Endothelial cell of umbilical vein (primary cell): ENCODE results near the gene ANKFN1. TPM values are rescaled to one million over a fixed set of nuclear protein-coding genes. Genes with fewer than 3 reads are reported as not detected.

Experiments
- BruUV-seq: library from RNA; stranded (reverse); fragments of 400-500 nt; replicated peaks from 2 replicates; lab custom pipeline; 2021; lab: Mats Ljungman, UMichigan
- CTCF ChIA-PET: fragments of 300-600, 350-600 bp; sonication (Branson Sonifier 250); formaldehyde crosslinking; loops from one replicate; lab custom pipeline; 2021; ENCODE audit warnings: antibody characterized with exemption, inconsistent platforms; lab: Charles Lee
- POLR2A ChIA-PET: fragments of 300-600, 350-600 bp; sonication (Branson Sonifier 250); formaldehyde crosslinking; loops from one replicate; lab custom pipeline; 2021; ENCODE audit warnings: antibody characterized with exemption, inconsistent platforms; lab: Charles Lee
- DNase-seq: peaks from one replicate; pipeline ENCODE4 v3.0.0-alpha.2; 2011; ENCODE audit warnings: low read depth, low spot score
- FAIRE-seq: peaks from 2 replicates; lab custom pipeline; 2011; peaks lifted over from hg19 to GRCh38; lab: Jason Lieb, UNC
- H2AFZ ChIP-seq: 2 replicates; pipeline ENCODE4 v1.6.0; 2012; ENCODE audit warnings: low read depth, low read length, control low read depth, inconsistent platforms
- H3K27ac ChIP-seq: 2 replicates; pipeline ENCODE4 v1.5.1; 2011; ENCODE audit warnings: low read depth, mild to moderate bottlenecking, control low read depth, low read length, moderate library complexity; ENCODE audit not compliant: insufficient read depth
- H3K27me3 ChIP-seq, 2 experiments: 2 replicates each; pipeline versions ENCODE4 v1.6.0 to v1.6.1; 2011; ENCODE audit warnings: low read length in 2 of 2, mixed read lengths in 1 of 2; ENCODE audit not compliant: control insufficient read depth in 2 of 2, insufficient read depth in 2 of 2
- H3K36me3 ChIP-seq, 2 experiments: 2 replicates in 1 of 2; 3 replicates in 1 of 2; pipeline ENCODE4 v1.5.1; 2011; ENCODE audit warnings: low read length in 2 of 2, mild to moderate bottlenecking in 1 of 2, moderate library complexity in 1 of 2; ENCODE audit not compliant: control insufficient read depth in 2 of 2, insufficient read depth in 2 of 2; ENCODE audit errors: extremely low read depth in 1 of 2
- H3K4me1 ChIP-seq: 3 replicates; pipeline ENCODE4 v1.5.1; 2011; ENCODE audit warnings: mild to moderate bottlenecking, low read length; ENCODE audit not compliant: control insufficient read depth, insufficient read depth; ENCODE audit errors: extremely low read depth
- H3K4me2 ChIP-seq: 2 replicates; pipeline ENCODE4 v1.6.1; 2011; ENCODE audit warnings: low read length, control low read depth, mixed read lengths; ENCODE audit not compliant: insufficient read depth
- H3K4me3 ChIP-seq, 3 experiments: fragments of 200-600 bp in 1 of 3; sonication (generic), shearing (Covaris generic) in 1 of 3; replicated peaks in 1 of 3; 2 replicates each; pipeline ENCODE4 v1.5.1; 2011 to 2016; ENCODE audit warnings: control low read depth in 3 of 3, low read length in 3 of 3, mild to moderate bottlenecking in 2 of 3, inconsistent platforms in 1 of 3, low read depth in 1 of 3, moderate library complexity in 1 of 3; ENCODE audit not compliant: insufficient read depth in 1 of 3
- H3K79me2 ChIP-seq: 2 replicates; pipeline ENCODE4 v1.6.0; 2012; ENCODE audit warnings: low read length, inconsistent platforms; ENCODE audit not compliant: control insufficient read depth, insufficient read depth
- H3K9ac ChIP-seq: replicated peaks from 2 replicates; pipeline ENCODE3; 2011; ENCODE audit warnings: low read length, control low read depth; ENCODE audit not compliant: insufficient read depth; ENCODE audit errors: extremely low read depth
- H3K9me1 ChIP-seq: replicated peaks from 3 replicates; pipeline ENCODE4 v1.6.0; 2011; ENCODE audit warnings: mild to moderate bottlenecking, low read length; ENCODE audit not compliant: control insufficient read depth, insufficient read depth; ENCODE audit errors: extremely low read depth
- H3K9me3 ChIP-seq: replicated peaks from 2 replicates; pipeline ENCODE4 v1.5.1; 2012; ENCODE audit warnings: low read length, inconsistent platforms; ENCODE audit not compliant: control insufficient read depth, insufficient read depth
- H4K20me1 ChIP-seq: replicated peaks from 2 replicates; pipeline ENCODE3; 2011; ENCODE audit warnings: mild to moderate bottlenecking, low read length; ENCODE audit not compliant: control insufficient read depth, insufficient read depth; ENCODE audit errors: extremely low read depth
- CTCF ChIP-seq, 2 donors: IDR thresholded peaks; 1 replicate in 1 of 2; 2 replicates in 1 of 2; pipeline ENCODE4 v1.5.1; 2011; ENCODE audit warnings: low read length in 2 of 2, mild to moderate bottlenecking in 2 of 2, moderate library complexity in 2 of 2, control low read depth in 1 of 2, inconsistent platforms in 1 of 2, low read depth in 1 of 2; ENCODE audit not compliant: insufficient read depth in 1 of 2; ENCODE audit errors: extremely low read depth in 1 of 2
- FOS ChIP-seq: IDR thresholded peaks from 2 replicates; pipeline ENCODE4 v1.6.1; 2011; ENCODE audit warnings: mild to moderate bottlenecking, low read length, moderate library complexity, borderline replicate concordance; ENCODE audit not compliant: insufficient read depth
- JUN ChIP-seq: IDR thresholded peaks from 2 replicates; pipeline ENCODE4 v1.6.1; 2011; ENCODE audit warnings: borderline replicate concordance, low read depth; ENCODE audit not compliant: insufficient read length, insufficient read depth
- MAX ChIP-seq: IDR thresholded peaks from 2 replicates; pipeline ENCODE4 v1.6.1; 2011; ENCODE audit not compliant: insufficient read depth, insufficient read length
- MYC ChIP-seq: IDR thresholded peaks from one replicate; pipeline ENCODE4 v1.6.1; 2011; ENCODE audit warnings: mild to moderate bottlenecking, low read depth, low read length
- POLR2A ChIP-seq: IDR thresholded peaks from 2 replicates; pipeline ENCODE4 v1.6.1; 2012; ENCODE audit warnings: low read depth, mild to moderate bottlenecking, control low read depth, low read length
- POLR2AphosphoS5 ChIP-seq: IDR thresholded peaks from 2 replicates; pipeline ENCODE4 v1.6.1; 2012; ENCODE audit warnings: low read depth, mild to moderate bottlenecking, control low read depth, low read length, moderate library complexity; ENCODE audit not compliant: insufficient read depth
- dilution Hi-C: fragments of 300-500 bp; cut with MboI; formaldehyde crosslinking; loops from one replicate; pipeline ENCODE4 v1.15.0; 2019; ENCODE audit warnings: low sequenced_read_pairs; ENCODE audit not compliant: extremely low pct_ligation_motif_present
- intact Hi-C: fragments of 100-400 bp; cut with micrococcal nuclease; formaldehyde crosslinking; loops from one replicate; pipeline ENCODE4 v1.10.0; 2022
- polyA plus RNA-seq, 4 experiments: library from polyadenylated mRNA; depleted of rRNA in 3 of 4; stranded (reverse) in 3 of 4; unstranded in 1 of 4; fragments of >200 nt; gene quantifications; 2 replicates each; pipeline versions ENCODE4 v1.2.1 to v1.2.3, GENCODE V29; 2011 to 2012; ENCODE audit warnings: missing spikeins in 1 of 4
- total RNA-seq: library from RNA; stranded (reverse); gene quantifications from 2 replicates; pipeline ENCODE4 v1.2.3, GENCODE V29; 2021

ANKFN1 gene
- total and polyA plus RNA-seq, 2 donors (not counting 3 experiments of a cell fraction or from before 2014, with no cell fraction given) = 0.15 TPM; not detected in 1

GRCh38 chr17:56309897-56310296 is 156.6 kb downstream of the ANKFN1 start:
- H4K20me1 ChIP-seq = no peaks in the 10 kb centered on the region
- no peak overlapping the region for H3K4me3 ChIP-seq
- BruUV-seq = no TSS peak
- TF ChIP-seq MYC (no peak), POLR2AphosphoS5 (no peak), CTCF (IDR thresholded peaks at IDR 0.05; ENCODE audit: extremely low read depth in 1 of 2, insufficient read depth in 1 of 2, low read depth in 1 of 2, low read length in 2 of 2) (no peak), FOS (no peak), MAX (no peak), POLR2A (no peak), JUN (no peak)
- ChIA-PET POLR2A (no interaction called here), CTCF (no interaction called here)
- H3K9me1 ChIP-seq = no peaks in the 10 kb centered on the region
- intact Hi-C loops (loop anchor here (10.0 kb wide), 3 partner anchors 55 to 535 kb away; partner anchors contain the start of gene NOG), dilution Hi-C loops (no loop called here)
- H3K9ac ChIP-seq = no peak overlapping the region
- no peak overlapping the region for H3K27ac ChIP-seq
- no peak for FAIRE-seq
- H3K4me2 ChIP-seq = no peak overlapping the region
- H3K79me2 ChIP-seq = no peaks in the 10 kb centered on the region
- peaks cover 1 to 8% of the 10 kb centered on the region in 2 experiments for H3K27me3 ChIP-seq
- no peaks in the 10 kb centered on the region for H3K4me1 ChIP-seq
- H3K9me3 ChIP-seq = no peaks in the 10 kb centered on the region
- H2AFZ ChIP-seq = no peak overlapping the region
- H3K36me3 ChIP-seq = no peaks in the 10 kb centered on the region
- no peak for DNase-seq
